Stomach (tissue), 9 donors: ENCODE data around the gene TIGD3. TPM values are rescaled to one million over a fixed set of nuclear protein-coding genes. Genes with fewer than 3 reads are reported as not detected.

Source experiments
- DNase-seq, 2 donors: peaks; one replicate each; pipeline versions ENCODE4 v3.0.0 to v3.0.0-alpha.2; 2013 to 2019
- H3K27ac ChIP-seq, 5 donors: fragments of 200-600 bp in 4 of 5; sonication (generic) in 4 of 5; one replicate each; pipeline ENCODE4 v1.5.1; 2013 to 2019; ENCODE audit warnings: mild to moderate bottlenecking in 1 of 5, moderate library complexity in 1 of 5
- H3K27me3 ChIP-seq, 3 donors: fragments of 200-600 bp; sonication (generic); one replicate each; pipeline ENCODE4 v1.5.1; 2017 to 2019; ENCODE audit warnings: mixed run types in 1 of 3
- H3K36me3 ChIP-seq, 4 donors: fragments of 200-600 bp; sonication (generic); 1 replicate in 3 of 4; 2 replicates in 1 of 4; pipeline ENCODE4 v1.5.1; 2016 to 2019
- H3K4me1 ChIP-seq, 4 donors: fragments of 200-600 bp; sonication (generic); one replicate each; pipeline ENCODE4 v1.5.1; 2016 to 2019
- H3K4me3 ChIP-seq, 4 donors: fragments of 200-600 bp; sonication (generic) in 3 of 4; one replicate each; pipeline ENCODE4 v1.5.1; 2016 to 2019; ENCODE audit warnings: mild to moderate bottlenecking in 1 of 4
- H3K9me3 ChIP-seq, 4 donors: fragments of 200-600 bp; sonication (generic); one replicate each; pipeline ENCODE4 v1.5.1; 2016 to 2019
- EP300 ChIP-seq: sonication (generic); formaldehyde crosslinking; IDR thresholded peaks from one replicate; pipeline ENCODE4 v1.6.1; 2017; ENCODE audit warnings: antibody characterized with exemption
- POLR2A ChIP-seq, 4 donors: fragments of 450-650 bp; IDR thresholded peaks; one replicate each; pipeline ENCODE4 v1.6.1; 2016; ENCODE audit warnings: antibody characterized with exemption in 4 of 4, control low read depth in 2 of 4, mild to moderate bottlenecking in 1 of 4, moderate library complexity in 1 of 4
- POLR2AphosphoS5 ChIP-seq, 3 donors: sonication (generic); formaldehyde crosslinking; IDR thresholded peaks; one replicate each; pipeline ENCODE4 v1.6.1; 2016; ENCODE audit warnings: antibody characterized with exemption in 3 of 3
- WGBS, 5 donors: extraction: QIAGEN DNeasy Blood & Tissue Kit in 3 of 5; methylation state at CpG; one replicate each; pipeline versions ENCODE4 v1.1.5 to v1.1.7; 2013 to 2018; 5-methylcytosine and 5-hydroxymethylcytosine counted together
- intact Hi-C: fragments of 100-400 bp; cut with DNase I; formaldehyde crosslinking; loops from one replicate; pipeline ENCODE4 v1.15.1; 2023; ENCODE audit warnings: low total_unique reads
- polyA plus RNA-seq, 3 donors: library from polyadenylated mRNA; stranded (reverse); fragments of 200-250 nt; gene quantifications; one replicate each; pipeline ENCODE4 v1.2.3, GENCODE V29; 2013
- total RNA-seq, 5 donors: library from RNA; depleted of rRNA; stranded (reverse); fragments of >200 nt; gene quantifications; one replicate each; pipeline versions ENCODE4 v1.1.0 to v1.2.3, GENCODE V29; 2014 to 2016
- TF ChIP-seq, protein P1 (sequence below), 7 experiments: fragments of 450-650 bp in 4 of 7; fragments of 200-600 bp in 3 of 7; sonication (generic) in 3 of 7; IDR thresholded peaks; one replicate each; pipeline ENCODE4 v1.5.1; 2016 to 2019; ENCODE audit warnings: antibody characterized with exemption in 7 of 7, control low read depth in 2 of 7, mild to moderate bottlenecking in 1 of 7
- donor health status: healthy with polysubstance abuse.
- donor health status: Bipolar disorder and iron deficiency.
- donor health status: healthy.

The TIGD3 gene
- total and polyA plus RNA-seq, 8 donors: 0.25 to 4.5 (median 0.44) TPM; not detected in 5

GRCh38 chr11:65340226-65340625, 14.3 kb upstream of the TIGD3 start:
- no peak overlapping the region for H3K4me3 ChIP-seq
- TF ChIP-seq POLR2A (IDR thresholded peaks at IDR 0.05): no peak
- no peak for TF ChIP-seq POLR2AphosphoS5 (IDR thresholded peaks at IDR 0.05)
- no peak for TF ChIP-seq EP300
- TF ChIP-seq, protein P1, sequence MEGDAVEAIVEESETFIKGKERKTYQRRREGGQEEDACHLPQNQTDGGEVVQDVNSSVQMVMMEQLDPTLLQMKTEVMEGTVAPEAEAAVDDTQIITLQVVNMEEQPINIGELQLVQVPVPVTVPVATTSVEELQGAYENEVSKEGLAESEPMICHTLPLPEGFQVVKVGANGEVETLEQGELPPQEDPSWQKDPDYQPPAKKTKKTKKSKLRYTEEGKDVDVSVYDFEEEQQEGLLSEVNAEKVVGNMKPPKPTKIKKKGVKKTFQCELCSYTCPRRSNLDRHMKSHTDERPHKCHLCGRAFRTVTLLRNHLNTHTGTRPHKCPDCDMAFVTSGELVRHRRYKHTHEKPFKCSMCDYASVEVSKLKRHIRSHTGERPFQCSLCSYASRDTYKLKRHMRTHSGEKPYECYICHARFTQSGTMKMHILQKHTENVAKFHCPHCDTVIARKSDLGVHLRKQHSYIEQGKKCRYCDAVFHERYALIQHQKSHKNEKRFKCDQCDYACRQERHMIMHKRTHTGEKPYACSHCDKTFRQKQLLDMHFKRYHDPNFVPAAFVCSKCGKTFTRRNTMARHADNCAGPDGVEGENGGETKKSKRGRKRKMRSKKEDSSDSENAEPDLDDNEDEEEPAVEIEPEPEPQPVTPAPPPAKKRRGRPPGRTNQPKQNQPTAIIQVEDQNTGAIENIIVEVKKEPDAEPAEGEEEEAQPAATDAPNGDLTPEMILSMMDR (IDR thresholded peaks at IDR 0.05): no peak
- no peaks in the 10 kb centered on the region for H3K27me3 ChIP-seq
- no peak overlapping the region for H3K27ac ChIP-seq
- DNase-seq: no peak
- intact Hi-C loops: no loop called here
- WGBS, 5 donors: 89 to 95% (median 94%) methylated on average over 11 of the region's 11 CpGs
- no peaks in the 10 kb centered on the region for H3K9me3 ChIP-seq
- peaks cover 3 to 45% (median 23%) of the 10 kb centered on the region in 4 donors for H3K4me1 ChIP-seq
- H3K36me3 ChIP-seq: peaks cover 52 to 73% (median 69%) of the 10 kb centered on the region in 4 donors

GRCh38 chr11:65341856-65342255, 12.7 kb upstream of the TIGD3 start:
- Histone ChIP-seq H3K4me1 (peaks cover 0 to 29% (median 16%) of the 10 kb centered on the region in 4 donors), H3K27me3 (no peaks in the 10 kb centered on the region), H3K27ac (no peak overlapping the region), H3K36me3 (peaks cover 67 to 88% (median 79%) of the 10 kb centered on the region in 4 donors), H3K4me3 (no peak overlapping the region), H3K9me3 (no peaks in the 10 kb centered on the region)
- no peak for TF ChIP-seq POLR2A (IDR thresholded peaks at IDR 0.05)
- TF ChIP-seq POLR2AphosphoS5 (IDR thresholded peaks at IDR 0.05): no peak
- no peak for TF ChIP-seq EP300
- TF ChIP-seq, protein P1 (IDR thresholded peaks at IDR 0.05): no peak
- no peak for DNase-seq
- intact Hi-C loops: no loop called here
- 90 to 97% (median 95%) methylated on average over 3 of the region's 3 CpGs for WGBS, 5 donors

DNA sequence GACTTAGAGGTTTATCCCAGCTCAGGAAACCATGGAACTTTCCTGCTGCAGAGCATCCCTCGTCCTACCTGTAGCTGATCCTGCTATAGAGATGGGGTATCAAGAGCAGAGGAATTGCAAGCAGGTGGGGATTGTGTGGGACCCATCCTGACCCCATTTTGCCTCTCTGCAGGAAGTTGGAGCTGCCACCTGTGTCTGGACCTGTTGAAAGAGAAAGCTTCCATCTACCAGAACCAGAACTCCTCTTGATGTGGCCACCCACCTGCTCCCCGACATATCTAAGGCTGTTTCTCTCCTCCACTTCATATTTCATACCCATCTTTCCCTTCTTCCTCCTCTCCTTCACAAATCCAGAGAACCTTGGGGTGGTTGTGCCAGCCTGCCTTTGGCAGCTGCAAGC, 3.0 kb upstream of the TIGD3 start:
- H3K27ac ChIP-seq: no peak overlapping the region
- no peak overlapping the region for H3K4me3 ChIP-seq
- peaks cover 0 to 6% (median 0%) of the 10 kb centered on the region in 3 donors for H3K27me3 ChIP-seq
- TF ChIP-seq, protein P1 (IDR thresholded peaks at IDR 0.05): no peak
- no peak for TF ChIP-seq POLR2A (IDR thresholded peaks at IDR 0.05)
- no peak for TF ChIP-seq POLR2AphosphoS5 (IDR thresholded peaks at IDR 0.05)
- TF ChIP-seq EP300: no peak
- intact Hi-C loops: no loop called here
- H3K9me3 ChIP-seq: no peaks in the 10 kb centered on the region
- peaks cover 19 to 27% (median 25%) of the 10 kb centered on the region in 4 donors for H3K4me1 ChIP-seq
- peaks cover 53 to 63% (median 62%) of the 10 kb centered on the region in 4 donors for H3K36me3 ChIP-seq
- WGBS, 5 donors: 78 to 98% (median 92%) methylated on average over 2 of the region's 2 CpGs
- no peak for DNase-seq

DNA sequence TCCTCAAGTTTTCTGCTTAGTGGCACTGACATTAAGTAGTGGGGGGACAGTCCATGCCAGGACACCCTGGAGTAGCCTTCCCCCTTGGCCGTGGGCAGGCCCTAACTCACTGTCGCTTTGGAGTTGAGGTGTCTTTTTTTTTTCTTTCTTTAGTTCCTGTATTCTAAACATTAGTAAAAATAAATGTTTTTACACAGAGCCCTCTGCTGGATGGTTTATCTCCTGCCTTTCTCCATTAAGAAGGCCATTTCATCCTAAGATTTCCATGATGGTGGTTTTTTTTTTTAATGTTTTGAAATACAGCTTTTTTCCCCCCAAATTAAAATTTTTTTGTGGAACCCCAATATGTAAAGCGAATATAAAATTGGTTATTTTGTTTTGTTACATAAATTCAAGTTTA, 1.8 kb upstream of the TIGD3 start:
- TF ChIP-seq POLR2A (IDR thresholded peaks at IDR 0.05) (no peak), EP300 (no peak), POLR2AphosphoS5 (IDR thresholded peaks at IDR 0.05) (no peak)
- TF ChIP-seq, protein P1 (IDR thresholded peaks at IDR 0.05): no peak
- peaks cover 40 to 50% (median 50%) of the 10 kb centered on the region in 4 donors for H3K36me3 ChIP-seq
- no peak for DNase-seq
- peaks cover 19 to 27% (median 25%) of the 10 kb centered on the region in 4 donors for H3K4me1 ChIP-seq
- H3K4me3 ChIP-seq: no peak overlapping the region
- no peak overlapping the region for H3K27ac ChIP-seq
- no peaks in the 10 kb centered on the region for H3K9me3 ChIP-seq
- intact Hi-C loops: no loop called here
- WGBS, 5 donors: 62 to 87% (median 75%) methylated on average over 3 of the region's 3 CpGs
- peaks cover 0 to 13% (median 0%) of the 10 kb centered on the region in 3 donors for H3K27me3 ChIP-seq
